ENCODE results near the gene TRMT112.
A peak's percentile ranks its signal among the peaks of the same experiment; 100 is the strongest.

Gene TRMT112

DNA sequence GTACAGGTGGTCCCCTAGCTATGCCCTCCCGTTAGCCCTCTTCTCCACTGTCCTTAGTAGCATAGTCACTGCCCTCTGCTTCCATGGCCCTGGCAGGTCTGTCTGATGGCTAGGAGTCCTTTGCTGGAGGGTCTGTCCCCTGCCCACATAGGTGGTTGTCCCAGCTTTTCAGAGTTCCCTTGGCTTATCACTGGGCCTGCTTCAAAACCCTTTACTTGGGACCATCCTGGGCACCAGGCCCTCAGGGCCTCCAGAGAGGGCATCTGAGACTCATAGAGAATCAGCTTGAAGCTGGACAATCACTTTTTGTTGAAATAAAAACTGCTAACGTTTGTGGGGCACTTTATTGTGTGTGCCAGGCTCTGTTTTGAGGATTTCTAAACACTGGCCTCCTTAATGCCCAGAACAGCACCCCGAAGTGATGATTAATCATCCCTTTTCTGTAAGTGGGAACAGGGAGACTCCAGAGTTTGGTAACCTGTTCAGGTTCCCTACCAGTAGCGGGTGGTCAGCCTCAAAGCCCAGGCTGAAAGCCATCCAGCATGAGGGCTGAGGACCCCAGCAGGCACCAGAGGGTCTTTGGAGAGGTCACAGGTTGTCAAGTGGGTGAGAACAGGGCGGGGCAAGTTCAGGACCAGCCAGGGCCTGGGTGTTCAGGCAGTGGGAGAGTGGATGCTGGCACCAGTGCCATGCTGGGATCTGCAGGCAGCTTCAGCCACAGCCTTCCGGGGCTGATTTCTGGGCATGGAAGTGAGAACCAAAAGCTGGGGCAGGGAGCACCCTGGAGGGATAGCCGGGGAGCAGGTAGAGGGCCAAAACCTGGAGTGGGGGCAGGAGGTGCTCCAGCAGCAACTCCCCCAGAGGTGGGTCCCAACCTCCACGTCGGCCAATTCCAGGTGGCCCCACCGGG is 26.8 kb downstream of the TRMT112 start:
- no peak for DNase-seq

- DNase-seq: no peak
Observed at GRCh38 chr11:64289002-64289564, 28.3 kb downstream of the TRMT112 start.

- DNase-seq: no peak
Observed at GRCh38 chr11:64288353-64288750, 29.0 kb downstream of the TRMT112 start.

GRCh38 chr11:64287676-64288352 is 29.5 kb downstream of the TRMT112 start:
- DNase-seq: no peak

GRCh38 chr11:64286801-64287159 is 30.6 kb downstream of the TRMT112 start:
- DNase-seq: no peak

DNA sequence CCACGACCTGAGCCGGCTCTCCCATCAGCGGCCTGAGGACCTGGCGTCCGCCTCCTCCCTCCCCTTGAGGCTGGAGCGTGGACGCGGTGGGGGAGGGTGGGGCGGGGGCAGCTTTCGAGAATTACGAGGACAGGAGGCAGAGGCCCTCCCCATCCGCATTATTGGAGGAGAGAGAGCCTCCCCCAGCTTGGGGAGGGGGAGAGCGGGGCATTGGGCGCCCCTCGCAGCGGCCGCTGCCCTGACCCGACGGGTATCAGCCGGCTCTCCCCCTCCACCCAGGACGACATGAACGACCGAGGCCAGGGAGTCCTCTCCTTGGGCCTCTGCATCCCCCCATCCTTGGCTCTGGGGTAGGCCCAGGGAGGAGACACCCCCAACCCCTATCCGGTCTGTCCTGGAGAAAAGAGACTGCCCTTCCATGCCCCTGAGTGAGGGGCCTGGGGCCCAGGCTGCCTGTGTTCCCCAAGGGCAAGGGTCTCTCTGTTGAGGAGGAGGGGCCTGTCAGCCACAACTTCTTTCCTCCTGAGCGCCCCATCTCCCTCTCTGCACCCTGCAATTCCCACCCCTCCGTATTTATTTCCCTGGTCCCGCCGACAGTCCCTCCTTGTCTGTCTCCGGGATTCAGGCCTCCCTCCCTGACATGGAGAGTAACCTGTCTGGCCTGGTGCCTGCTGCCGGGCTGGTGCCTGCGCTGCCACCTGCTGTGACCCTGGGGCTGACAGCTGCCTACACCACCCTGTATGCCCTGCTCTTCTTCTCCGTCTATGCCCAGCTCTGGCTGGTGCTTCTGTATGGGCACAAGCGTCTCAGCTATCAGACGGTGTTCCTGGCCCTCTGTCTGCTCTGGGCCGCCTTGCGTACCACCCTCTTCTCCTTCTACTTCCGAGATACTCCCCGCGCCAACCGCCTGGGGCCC is 31.2 kb downstream of the TRMT112 start:
- no peak for DNase-seq

DNA sequence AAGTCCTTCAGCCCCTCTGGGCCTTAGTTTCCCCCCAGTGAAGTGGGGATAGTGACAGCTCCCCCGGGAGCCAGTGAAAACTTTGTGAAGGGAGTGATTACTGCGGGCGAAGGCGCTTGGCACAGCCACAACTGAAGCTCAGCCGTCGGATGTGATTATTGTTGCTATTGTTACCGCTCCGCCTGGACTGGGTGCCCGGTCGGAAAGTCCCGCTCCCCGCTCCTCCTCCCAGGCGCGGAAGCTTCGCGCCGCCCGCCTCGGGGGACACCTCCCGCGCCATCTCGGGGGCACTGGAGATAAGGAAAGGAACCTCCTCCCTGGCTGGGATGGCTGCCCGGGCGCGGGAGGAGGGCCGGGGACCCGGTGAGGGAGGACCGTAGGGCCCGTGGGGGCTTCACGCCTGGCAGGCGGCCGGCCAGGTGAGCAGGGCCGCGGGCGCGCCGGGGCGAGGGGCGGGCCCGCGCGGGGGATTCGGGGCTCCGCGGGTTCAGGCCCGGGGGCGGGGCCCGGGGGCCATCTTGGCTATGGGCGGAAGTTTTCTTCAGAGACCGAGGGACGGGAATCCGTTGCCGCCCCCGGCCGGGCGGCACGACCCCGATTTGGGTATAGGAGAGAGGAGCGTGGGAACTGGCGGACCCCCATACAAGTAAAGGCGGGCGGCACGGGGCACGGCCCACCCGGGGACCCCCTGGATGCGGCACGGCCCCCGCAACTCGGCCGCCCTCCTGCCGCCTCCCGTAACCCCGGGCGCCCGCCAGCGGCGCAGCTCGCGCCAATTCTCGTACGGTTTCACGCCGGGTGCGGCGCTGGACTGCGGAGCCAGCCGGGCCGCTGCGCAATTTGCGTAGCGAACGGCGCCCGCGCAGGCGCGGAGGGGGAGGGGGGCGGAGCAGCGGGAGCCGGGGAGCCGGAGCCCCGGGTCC is 32.1 kb downstream of the TRMT112 start, which contains the start of gene GPR137:
Gene GPR137, plus strand, starts transcription at position 887 of the 923 bp plus-strand sequence. CDS start 677 bp downstream, outside the sequence.
- DNase-seq: peak; percentile 62 to 84

- DNase-seq: peak; percentile 85 to 92
Observed at GRCh38 chr11:64284048-64284961, 33.1 kb downstream of the TRMT112 start, which contains the start of gene BAD. Gene BAD (minus strand): TSS chr11:64284665. CDS start chr11:64284368, 297 bp downstream.

GRCh38 chr11:64283092-64283491 is 34.3 kb downstream of the TRMT112 start:
- no peak for DNase-seq

DNA sequence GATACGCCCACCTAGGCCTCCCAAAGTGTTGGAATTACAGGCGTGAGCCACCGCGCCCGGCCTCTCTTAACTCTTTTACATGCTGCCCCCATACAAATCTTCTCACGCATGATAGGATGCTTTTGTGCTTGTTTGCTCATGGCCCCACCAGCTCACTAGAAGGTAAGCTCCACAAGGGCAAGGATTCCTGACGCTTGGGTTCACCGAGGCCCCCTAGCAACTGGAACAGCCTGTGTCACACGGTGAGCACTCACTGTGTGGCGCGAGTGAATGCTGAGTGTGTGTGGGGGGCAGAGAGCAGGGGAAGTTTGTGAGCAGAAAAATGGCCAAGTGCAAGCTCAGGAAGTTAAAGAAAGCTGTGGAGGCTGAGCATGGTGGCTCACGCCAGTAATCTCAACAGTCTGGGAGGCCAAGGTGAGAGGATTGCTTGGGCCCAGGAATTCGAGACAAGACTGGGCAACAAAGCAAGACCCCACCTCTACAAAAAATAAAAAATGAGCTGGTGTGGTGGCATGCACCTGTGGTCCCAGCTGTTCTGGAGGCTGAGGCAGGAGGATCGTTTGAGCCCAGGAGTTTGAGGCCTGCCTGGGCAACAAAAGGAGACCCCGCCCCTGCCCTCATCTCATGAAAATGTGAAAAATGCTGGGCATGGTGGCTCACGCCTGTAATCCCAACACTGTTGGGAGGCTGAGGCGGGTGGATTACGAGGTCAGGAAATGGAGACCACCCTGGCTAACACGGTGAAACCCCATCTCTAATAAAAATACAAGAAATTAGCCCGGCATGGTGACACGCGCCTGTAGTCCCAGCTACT is 35.2 kb downstream of the TRMT112 start:
- no peak for DNase-seq

- no peak for DNase-seq
Observed at GRCh38 chr11:64278576-64279190, 38.7 kb downstream of the TRMT112 start.

DNA sequence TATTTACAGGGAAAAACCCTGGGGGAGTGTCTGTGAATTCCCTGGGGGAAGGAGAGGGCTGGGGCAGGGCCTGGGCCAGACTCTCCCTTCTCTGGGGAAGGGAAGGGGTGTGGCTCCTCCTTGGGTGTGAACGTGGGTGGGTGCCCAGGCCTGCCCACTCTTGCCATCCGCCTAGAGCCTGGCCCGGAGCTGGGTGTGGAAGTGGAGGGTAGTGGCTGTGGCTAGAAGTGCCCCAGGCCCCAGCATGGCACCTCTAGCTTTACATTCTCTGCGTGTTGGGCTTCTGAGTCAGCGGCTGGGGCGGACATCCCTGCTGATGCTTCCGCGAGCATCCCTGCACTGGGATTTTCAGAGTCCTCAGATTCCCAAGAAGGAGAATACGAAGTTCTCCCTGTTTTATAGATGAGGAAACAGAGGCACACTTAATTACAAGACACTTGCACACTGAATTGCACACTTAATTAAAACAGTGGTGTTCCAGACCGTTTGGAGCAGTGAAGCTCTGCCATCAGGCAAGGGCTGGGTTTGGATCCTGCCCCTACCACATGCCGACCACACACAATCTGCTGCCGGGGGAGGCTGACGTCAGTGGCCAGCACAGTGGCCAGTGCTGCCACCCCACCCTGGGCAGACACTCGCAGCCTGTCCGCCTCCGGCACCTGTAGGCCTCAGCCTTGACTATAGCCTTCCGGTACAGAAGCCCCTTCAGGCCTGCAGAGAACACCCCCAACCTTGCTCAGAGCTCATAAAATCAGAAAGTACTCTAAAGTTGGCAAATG is 40.5 kb downstream of the TRMT112 start:
- DNase-seq: no peak

DNA sequence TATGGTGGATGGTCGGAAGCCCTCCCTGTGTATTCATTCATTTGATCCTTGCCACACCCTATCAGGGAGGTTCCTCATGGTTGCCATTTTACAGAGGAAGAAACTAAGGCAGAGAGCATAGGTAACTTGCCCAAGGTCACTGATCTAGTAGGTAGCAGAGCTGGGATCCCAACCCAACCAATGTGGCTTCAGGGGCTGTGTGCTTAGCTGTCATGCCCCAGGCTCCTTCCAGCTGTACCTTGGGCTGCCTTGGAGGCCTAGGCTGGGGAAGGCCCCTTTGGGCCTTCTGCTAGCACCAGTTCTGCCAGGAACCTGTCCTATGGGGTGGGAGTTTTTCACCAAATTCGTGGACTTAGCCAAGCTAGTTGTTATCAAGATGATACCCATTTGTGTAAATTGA is 41.5 kb downstream of the TRMT112 start:
- DNase-seq: no peak

DNA sequence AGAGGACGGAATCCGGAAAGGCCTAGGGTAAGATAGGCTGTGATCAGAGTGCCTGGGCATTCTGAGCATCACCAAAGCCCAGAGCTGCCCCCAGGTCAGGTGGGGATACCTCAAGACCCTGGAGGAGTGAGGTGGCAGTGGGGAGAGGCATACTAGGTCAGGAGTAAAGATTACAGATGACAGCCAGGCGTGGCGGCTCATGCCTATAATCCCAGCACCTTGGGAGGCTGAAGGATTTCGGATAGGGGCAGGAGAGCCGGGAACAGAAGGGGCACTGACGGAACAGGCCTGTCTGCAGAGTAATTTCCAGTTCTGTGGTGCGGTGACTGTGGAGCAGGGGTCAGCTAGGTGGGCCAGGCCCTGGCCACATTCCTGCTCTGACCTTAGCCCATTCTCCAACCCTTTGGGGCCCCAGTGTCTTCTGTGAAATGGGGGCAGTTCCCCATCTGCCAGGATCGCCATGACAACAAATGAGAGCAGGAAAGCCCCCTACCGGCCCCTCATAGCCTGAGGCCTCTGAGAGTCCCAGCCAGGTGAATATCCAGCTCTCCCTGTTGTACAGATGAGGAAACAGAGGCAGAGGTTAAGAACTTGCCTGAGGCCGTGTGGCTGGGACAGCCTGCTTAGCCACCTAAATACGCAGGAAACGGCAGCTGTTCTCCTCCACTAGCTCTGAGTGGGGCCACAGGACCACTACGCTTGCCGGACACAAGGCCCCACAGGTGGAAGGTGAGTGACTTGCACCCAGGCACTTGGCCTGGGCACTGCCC is 42.1 kb downstream of the TRMT112 start:
- no peak for DNase-seq

DNA sequence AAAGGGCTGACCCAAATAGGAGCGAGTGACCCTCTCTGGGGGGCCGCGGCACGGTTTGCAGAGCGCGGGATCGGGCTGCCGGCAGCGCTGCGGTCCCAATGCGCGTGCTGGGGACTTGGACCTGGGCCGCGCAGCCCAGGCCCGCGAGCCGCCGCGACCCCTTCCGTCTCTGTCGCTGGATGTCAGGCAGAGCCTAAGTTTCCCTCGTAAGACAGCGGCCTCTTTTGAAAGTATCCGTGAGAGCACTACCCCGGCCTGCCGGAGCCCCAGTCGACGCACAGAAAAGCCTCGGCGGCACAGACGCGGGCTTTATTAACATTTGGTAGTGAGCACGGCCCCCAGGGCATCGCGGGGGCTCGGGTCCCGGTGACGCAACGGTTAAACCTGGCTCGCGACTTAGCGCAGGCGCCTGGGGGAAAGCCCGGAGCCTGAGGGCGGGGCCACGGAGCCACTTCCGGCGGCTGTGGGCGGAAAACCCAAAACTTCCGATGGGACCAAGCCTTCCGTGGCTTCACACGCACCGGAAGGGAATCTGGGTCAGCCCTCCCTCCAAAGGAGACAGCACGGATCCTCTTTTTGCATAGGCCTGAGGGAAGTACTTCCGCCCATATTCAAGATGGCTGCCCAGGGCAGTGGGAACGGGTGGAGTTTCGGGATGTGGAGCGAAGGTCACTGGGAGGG is 47.7 kb downstream of the TRMT112 start:
- peak; percentile 98 to 99 for DNase-seq

- DNase-seq: no peak
Observed at GRCh38 chr11:64268893-64269539, 48.3 kb downstream of the TRMT112 start.
